ENCODE results near the gene TMTC2. TPM values are rescaled to one million over a fixed set of nuclear protein-coding genes. Genes with fewer than 3 reads are reported as not detected.

TMTC2 gene
- total and polyA plus RNA-seq, 2 donors (not counting 1 experiment from before 2014, with no cell fraction given): 2.4 to 3.2 TPM

DNA sequence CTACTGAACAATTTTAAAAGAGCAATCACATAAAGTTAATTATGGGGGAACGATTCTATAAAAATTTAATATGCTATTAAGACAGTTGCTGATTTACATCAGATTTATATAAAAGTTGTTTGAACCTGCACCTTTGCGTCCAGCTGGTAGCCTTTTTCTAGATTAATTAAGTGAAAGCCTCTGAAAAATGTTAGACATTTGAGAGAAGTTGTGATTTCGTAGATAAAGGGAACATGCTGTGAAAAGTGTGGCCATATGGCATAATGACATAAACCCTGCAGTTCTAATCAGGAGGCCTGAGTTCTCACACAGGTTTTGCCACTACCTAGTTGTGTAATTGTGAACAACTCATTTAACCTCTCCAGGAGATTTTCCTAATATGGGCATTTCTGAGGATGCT is 187.2 kb downstream of the TMTC2 start:
- TF ChIP-seq, protein P1, sequence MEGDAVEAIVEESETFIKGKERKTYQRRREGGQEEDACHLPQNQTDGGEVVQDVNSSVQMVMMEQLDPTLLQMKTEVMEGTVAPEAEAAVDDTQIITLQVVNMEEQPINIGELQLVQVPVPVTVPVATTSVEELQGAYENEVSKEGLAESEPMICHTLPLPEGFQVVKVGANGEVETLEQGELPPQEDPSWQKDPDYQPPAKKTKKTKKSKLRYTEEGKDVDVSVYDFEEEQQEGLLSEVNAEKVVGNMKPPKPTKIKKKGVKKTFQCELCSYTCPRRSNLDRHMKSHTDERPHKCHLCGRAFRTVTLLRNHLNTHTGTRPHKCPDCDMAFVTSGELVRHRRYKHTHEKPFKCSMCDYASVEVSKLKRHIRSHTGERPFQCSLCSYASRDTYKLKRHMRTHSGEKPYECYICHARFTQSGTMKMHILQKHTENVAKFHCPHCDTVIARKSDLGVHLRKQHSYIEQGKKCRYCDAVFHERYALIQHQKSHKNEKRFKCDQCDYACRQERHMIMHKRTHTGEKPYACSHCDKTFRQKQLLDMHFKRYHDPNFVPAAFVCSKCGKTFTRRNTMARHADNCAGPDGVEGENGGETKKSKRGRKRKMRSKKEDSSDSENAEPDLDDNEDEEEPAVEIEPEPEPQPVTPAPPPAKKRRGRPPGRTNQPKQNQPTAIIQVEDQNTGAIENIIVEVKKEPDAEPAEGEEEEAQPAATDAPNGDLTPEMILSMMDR (IDR thresholded peaks at IDR 0.05): no peak
- TF ChIP-seq EZH2 (IDR thresholded peaks at IDR 0.05; ENCODE audit: borderline replicate concordance, insufficient read depth, low read depth, low read length, poor library complexity, severe bottlenecking): no peak
- Histone ChIP-seq H3K79me2 (ENCODE audit: control insufficient read depth, insufficient read depth, low read length) (no peaks in the 10 kb centered on the region), H3K9ac (ENCODE audit: low read length) (no peak overlapping the region), H4K20me1 (ENCODE audit: control insufficient read depth, insufficient read depth, low read length, poor library complexity, severe bottlenecking) (no peaks in the 10 kb centered on the region), H3K9me3 (ENCODE audit: control extremely low read depth in 1 of 3, control insufficient read depth in 2 of 3, insufficient read depth in 1 of 3, low read length in 2 of 3) (no peaks in the 10 kb centered on the region), H2AFZ (ENCODE audit: insufficient read depth, low read depth, low read length, poor library complexity, severe bottlenecking) (no peak overlapping the region), H3K4me2 (replicated peaks; ENCODE audit: low read depth, low read length, poor library complexity, severe bottlenecking) (no peak overlapping the region), H3K36me3 (replicated peaks in 1 of 2; ENCODE audit: control extremely low read depth in 1 of 2, control insufficient read depth in 1 of 2, extremely low read depth in 1 of 2, insufficient read depth in 2 of 2, low read length in 1 of 2) (no peaks in the 10 kb centered on the region), H3K4me3 (ENCODE audit: control extremely low read depth in 1 of 5, extremely low read depth in 1 of 5, insufficient read depth in 1 of 5, low read depth in 2 of 5, low read length in 4 of 5) (no peak overlapping the region), H3K4me1 (ENCODE audit: control insufficient read depth in 2 of 2, insufficient read depth in 2 of 2, low read length in 2 of 2) (no peaks in the 10 kb centered on the region), H3K27me3 (replicated peaks in 1 of 4; ENCODE audit: control extremely low read depth in 1 of 4, control insufficient read depth in 3 of 4, insufficient read depth in 4 of 4, low read length in 3 of 4) (no peaks in the 10 kb centered on the region), H3K27ac (ENCODE audit: low read length in 2 of 2) (no peak overlapping the region)
- no peak for DNase-seq
- Mint-ChIP-seq H3K27ac (no peak overlapping the region), H3K4me1 (peaks cover 5% of the 10 kb centered on the region), H3K27me3 (no peaks in the 10 kb centered on the region), H3K4me3 (no peak overlapping the region), H3K9me3 (ENCODE audit: insufficient read depth) (no peaks in the 10 kb centered on the region)
- WGBS (ENCODE audit: insufficient coverage): 100% methylated on average over 1 of the region's 3 CpGs
- POLR2A ChIA-PET: no interaction called here
- ATAC-seq (ENCODE audit: low read depth): no peak
- CTCF ChIA-PET: no interaction called here
- intact Hi-C loops (cut with micrococcal nuclease): no loop called here

DNA sequence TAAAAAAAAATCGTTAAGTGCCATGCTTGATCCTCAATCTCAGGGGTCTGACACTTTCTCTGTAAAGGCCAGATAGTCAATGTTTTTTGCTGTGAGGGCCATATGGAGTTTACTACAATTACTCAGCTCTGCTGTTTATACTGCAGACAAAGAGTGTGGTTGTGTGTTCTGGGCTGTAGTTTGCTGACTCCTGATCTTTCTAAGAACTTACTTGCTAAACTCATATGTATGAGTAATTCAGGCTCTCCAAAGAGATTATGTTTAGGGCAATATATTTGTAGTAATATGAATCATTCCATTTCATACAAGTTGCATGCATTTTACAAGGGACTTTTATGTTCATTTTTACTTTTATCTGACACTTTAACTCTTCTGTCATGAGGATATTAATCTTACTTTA is 188.2 kb downstream of the TMTC2 start:
- no peak overlapping the region for H2AFZ ChIP-seq (ENCODE audit: insufficient read depth, low read depth, low read length, poor library complexity, severe bottlenecking)
- no peaks in the 10 kb centered on the region for H3K27me3 ChIP-seq (replicated peaks in 1 of 4; ENCODE audit: control extremely low read depth in 1 of 4, control insufficient read depth in 3 of 4, insufficient read depth in 4 of 4, low read length in 3 of 4)
- Mint-ChIP-seq H3K4me1 (peaks cover 5% of the 10 kb centered on the region), H3K9me3 (ENCODE audit: insufficient read depth) (no peaks in the 10 kb centered on the region), H3K27me3 (no peaks in the 10 kb centered on the region), H3K4me3 (no peak overlapping the region), H3K27ac (no peak overlapping the region)
- POLR2A ChIA-PET: no interaction called here
- H3K79me2 ChIP-seq (ENCODE audit: control insufficient read depth, insufficient read depth, low read length): no peaks in the 10 kb centered on the region
- no peak overlapping the region for H3K4me3 ChIP-seq (ENCODE audit: control extremely low read depth in 1 of 5, extremely low read depth in 1 of 5, insufficient read depth in 1 of 5, low read depth in 2 of 5, low read length in 4 of 5)
- no peak overlapping the region for H3K27ac ChIP-seq (ENCODE audit: low read length in 2 of 2)
- TF ChIP-seq, protein P1 (IDR thresholded peaks at IDR 0.05): no peak
- no peak for TF ChIP-seq EZH2 (IDR thresholded peaks at IDR 0.05; ENCODE audit: borderline replicate concordance, insufficient read depth, low read depth, low read length, poor library complexity, severe bottlenecking)
- ATAC-seq (ENCODE audit: low read depth) (no peak), DNase-seq (no peak)
- intact Hi-C loops (cut with micrococcal nuclease): no loop called here
- no peaks in the 10 kb centered on the region for H3K36me3 ChIP-seq (replicated peaks in 1 of 2; ENCODE audit: control extremely low read depth in 1 of 2, control insufficient read depth in 1 of 2, extremely low read depth in 1 of 2, insufficient read depth in 2 of 2, low read length in 1 of 2)
- CTCF ChIA-PET: no interaction called here
- no peak overlapping the region for H3K4me2 ChIP-seq (replicated peaks; ENCODE audit: low read depth, low read length, poor library complexity, severe bottlenecking)
- no CpG with 5 or more reads among the region's 1 CpG for WGBS (ENCODE audit: insufficient coverage)
- no peaks in the 10 kb centered on the region for H3K4me1 ChIP-seq (ENCODE audit: control insufficient read depth in 2 of 2, insufficient read depth in 2 of 2, low read length in 2 of 2)
- H3K9ac ChIP-seq (ENCODE audit: low read length): no peak overlapping the region
- no peaks in the 10 kb centered on the region for H3K9me3 ChIP-seq (ENCODE audit: control extremely low read depth in 1 of 3, control insufficient read depth in 2 of 3, insufficient read depth in 1 of 3, low read length in 2 of 3)
- no peaks in the 10 kb centered on the region for H4K20me1 ChIP-seq (ENCODE audit: control insufficient read depth, insufficient read depth, low read length, poor library complexity, severe bottlenecking)

Measured in B cell (primary cell).